HEK293 (cell line): Measurements from ENCODE around the gene EIF4E.
"Not testable (repeated sequence)": the region's sequence is repeated elsewhere in the genome, so short reads cannot be mapped to it uniquely, and the experiment has no call there.

Source experiments
- CTCF ChIA-PET: fragments of 350-600 bp; formaldehyde crosslinking; extraction: SDS; loops from one replicate; lab custom pipeline; 2021; ENCODE audit warnings: antibody characterized with exemption; lab: Yijun Ruan, JAX
- POLR2A ChIA-PET: fragments of 300-600 bp; formaldehyde crosslinking; extraction: SDS; loops from one replicate; lab custom pipeline; 2020; ENCODE audit warnings: antibody characterized with exemption, inconsistent platforms; lab: Yijun Ruan, JAX
- H3K27ac ChIP-seq: fragments of 200-500 bp; sonication (Bioruptor generic); 2 replicates; pipeline ENCODE4 v1.5.1; 2014; ENCODE audit warnings: low read depth, low read length, control low read depth, inconsistent platforms; ENCODE audit errors: extremely low read depth
- H3K36me3 ChIP-seq, 2 experiments: fragments of 200-500 bp in 1 of 2; sonication (Bioruptor generic) in 1 of 2; 1 replicate in 1 of 2; 2 replicates in 1 of 2; pipeline ENCODE4 v1.5.1; 2014 to 2017; ENCODE audit warnings: inconsistent platforms in 2 of 2, low read length in 2 of 2; ENCODE audit not compliant: control insufficient read depth in 2 of 2, insufficient read depth in 1 of 2
- H3K4me1 ChIP-seq: fragments of 200-500 bp; sonication (Bioruptor generic); 2 replicates; pipeline ENCODE4 v1.5.1; 2014; ENCODE audit warnings: mild to moderate bottlenecking, low read length, inconsistent platforms; ENCODE audit not compliant: control insufficient read depth, insufficient read depth
- H3K4me3 ChIP-seq: 2 replicates; pipeline ENCODE4 v1.5.1; 2011; ENCODE audit warnings: low read depth, mild to moderate bottlenecking, control low read depth, low read length, moderate library complexity
- H3K9me3 ChIP-seq: fragments of 200-500 bp; sonication (Bioruptor generic); 2 replicates; pipeline ENCODE4 v1.5.1; 2014; ENCODE audit warnings: low read depth, low read length, inconsistent platforms; ENCODE audit not compliant: control insufficient read depth, insufficient read depth
- KLF7 ChIP-seq: fragments of 450-650 bp; formaldehyde crosslinking; IDR thresholded peaks from 2 replicates; pipeline ENCODE4 v1.5.1; 2016; ENCODE audit warnings: missing biosample characterization, missing genetic modification characterization, borderline replicate concordance
- RBAK ChIP-seq: fragments of 450-650 bp; formaldehyde crosslinking; IDR thresholded peaks from 2 replicates; pipeline ENCODE4 v1.5.1; 2016; ENCODE audit warnings: missing biosample characterization, missing genetic modification characterization
- SETDB1 ChIP-seq: IDR thresholded peaks from one replicate; pipeline ENCODE4 v1.6.1; 2017; ENCODE audit warnings: mild to moderate bottlenecking, low read length, moderate library complexity, mixed read lengths; ENCODE audit not compliant: insufficient read length
- ZBTB7A ChIP-seq: fragments of 450-650 bp; formaldehyde crosslinking; IDR thresholded peaks from 2 replicates; pipeline ENCODE4 v1.5.1; 2016; ENCODE audit warnings: low read depth, missing biosample characterization, missing genetic modification characterization
- ZNF114 ChIP-seq: fragments of 450-650 bp; formaldehyde crosslinking; IDR thresholded peaks from 2 replicates; pipeline ENCODE4 v1.5.0; 2017; ENCODE audit warnings: missing biosample characterization, missing genetic modification characterization
- ZNF140 ChIP-seq: fragments of 450-650 bp; formaldehyde crosslinking; IDR thresholded peaks from 2 replicates; pipeline ENCODE4 v1.5.1; 2016; ENCODE audit warnings: missing biosample characterization, missing genetic modification characterization
- ZNF23 ChIP-seq: fragments of 450-650 bp; formaldehyde crosslinking; IDR thresholded peaks from 2 replicates; pipeline ENCODE4 v1.5.1; 2016; ENCODE audit warnings: missing biosample characterization, missing genetic modification characterization, borderline replicate concordance
- ZNF248 ChIP-seq: fragments of 450-650 bp; formaldehyde crosslinking; IDR thresholded peaks from 2 replicates; pipeline ENCODE4 v1.5.1; 2017; ENCODE audit warnings: missing biosample characterization, missing genetic modification characterization
- ZNF366 ChIP-seq: fragments of 450-650 bp; formaldehyde crosslinking; conservative IDR thresholded peaks from 2 replicates; pipeline ENCODE4 v1.5.1; 2016; ENCODE audit warnings: missing biosample characterization, missing genetic modification characterization
- ZNF549 ChIP-seq: fragments of 450-650 bp; IDR thresholded peaks from 2 replicates; pipeline ENCODE4 v1.5.1; 2018; ENCODE audit warnings: missing biosample characterization, missing genetic modification characterization, mild to moderate bottlenecking, inconsistent platforms, moderate library complexity
- ZNF626 ChIP-seq: fragments of 450-650 bp; sonication (Bioruptor Pico); formaldehyde crosslinking; IDR thresholded peaks from 2 replicates; pipeline ENCODE4 v1.5.1; 2018; ENCODE audit warnings: missing biosample characterization, missing genetic modification characterization, inconsistent platforms
- ZNF837 ChIP-seq: fragments of 450-650 bp; formaldehyde crosslinking; IDR thresholded peaks from 2 replicates; pipeline ENCODE4 v1.5.1; 2016; ENCODE audit warnings: missing biosample characterization, missing genetic modification characterization
- TF ChIP-seq, protein P1 (sequence below): fragments of 450-650 bp; formaldehyde crosslinking; optimal IDR thresholded peaks from 2 replicates; pipeline ENCODE3; 2016; ENCODE audit warnings: missing biosample characterization, mild to moderate bottlenecking, missing genetic modification characterization
- TF ChIP-seq, protein P2 (sequence below): fragments of 450-650 bp; formaldehyde crosslinking; IDR thresholded peaks from 2 replicates; pipeline ENCODE4 v1.5.1; 2016; ENCODE audit warnings: missing biosample characterization, missing genetic modification characterization
- TF ChIP-seq, protein P3 (sequence below): fragments of 450-650 bp; formaldehyde crosslinking; IDR thresholded peaks from 2 replicates; pipeline ENCODE4 v1.5.1; 2017; ENCODE audit warnings: missing biosample characterization, missing genetic modification characterization
- TF ChIP-seq, protein P4 (sequence below): fragments of 450-650 bp; formaldehyde crosslinking; IDR thresholded peaks from 2 replicates; pipeline ENCODE4; 2016; ENCODE audit warnings: missing biosample characterization, missing genetic modification characterization

EIF4E gene

DNA sequence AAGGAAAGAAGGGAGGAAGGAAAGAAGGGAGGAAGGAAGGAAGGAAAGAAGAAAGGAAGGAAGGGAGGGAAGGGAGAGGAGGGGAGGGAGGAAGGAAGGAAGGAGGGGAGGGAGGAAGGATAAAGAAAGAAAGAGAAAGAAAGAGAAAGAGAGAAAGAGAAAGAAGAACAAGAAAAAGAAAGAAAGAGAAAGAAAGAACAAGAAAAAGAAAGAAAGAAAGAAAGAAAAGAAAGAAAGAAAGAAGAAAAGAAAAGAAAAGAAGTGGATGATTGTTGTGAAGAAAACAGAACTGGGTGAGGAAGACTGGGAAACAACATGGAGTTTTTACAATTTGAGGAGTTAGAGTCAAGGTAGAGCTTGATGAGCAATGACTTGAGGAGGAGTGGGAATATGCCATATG is 78.0 kb downstream of the EIF4E start:
- H3K9me3 ChIP-seq, result no peaks in the 10 kb centered on the region
- peak; percentile 75 for TF ChIP-seq ZNF366
- no peak for TF ChIP-seq ZNF837 (tag by site-specific recombination)
- no peak for TF ChIP-seq ZBTB7A (tag by site-specific recombination)
- no peak for TF ChIP-seq RBAK (tag by site-specific recombination)
- POLR2A ChIA-PET, result no interaction called here
- no peak overlapping the region for H3K27ac ChIP-seq
- no peak overlapping the region for H3K4me3 ChIP-seq
- no peaks in the 10 kb centered on the region for H3K4me1 ChIP-seq
- H3K36me3 ChIP-seq, result no peaks in the 10 kb centered on the region
- CTCF ChIA-PET, result no interaction called here

DNA sequence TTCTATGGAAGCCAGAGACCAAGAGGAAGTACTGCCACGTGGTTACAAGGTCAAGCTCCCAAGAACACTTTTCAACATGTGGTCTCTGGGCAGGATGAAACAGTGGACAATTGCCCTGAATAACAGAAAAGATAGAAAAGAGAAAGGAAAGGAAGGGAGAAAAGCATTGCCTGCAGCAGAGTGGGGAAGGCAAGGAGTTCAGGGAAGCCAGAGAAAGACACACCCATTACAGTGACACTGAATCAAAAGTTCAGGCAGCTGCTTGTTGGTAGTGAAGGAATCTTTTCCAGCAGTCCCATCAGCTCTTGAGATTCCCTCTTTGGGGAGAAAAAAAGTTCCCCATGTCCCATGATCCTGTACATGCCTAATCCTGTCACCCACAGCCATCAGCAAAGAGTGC is 80.5 kb downstream of the EIF4E start:
- no peak overlapping the region for H3K27ac ChIP-seq
- H3K36me3 ChIP-seq, result no peaks in the 10 kb centered on the region
- no peaks in the 10 kb centered on the region for H3K4me1 ChIP-seq
- no peak overlapping the region for H3K4me3 ChIP-seq
- CTCF ChIA-PET, result interaction anchor here (0.6 to 0.7 kb wide), 3 partner anchors 81 to 869 kb away, joined by 3 read pairs; partner anchors contain the start of gene EIF4E
- no peak for TF ChIP-seq ZNF114 (tag by site-specific recombination)
- TF ChIP-seq, protein P1, sequence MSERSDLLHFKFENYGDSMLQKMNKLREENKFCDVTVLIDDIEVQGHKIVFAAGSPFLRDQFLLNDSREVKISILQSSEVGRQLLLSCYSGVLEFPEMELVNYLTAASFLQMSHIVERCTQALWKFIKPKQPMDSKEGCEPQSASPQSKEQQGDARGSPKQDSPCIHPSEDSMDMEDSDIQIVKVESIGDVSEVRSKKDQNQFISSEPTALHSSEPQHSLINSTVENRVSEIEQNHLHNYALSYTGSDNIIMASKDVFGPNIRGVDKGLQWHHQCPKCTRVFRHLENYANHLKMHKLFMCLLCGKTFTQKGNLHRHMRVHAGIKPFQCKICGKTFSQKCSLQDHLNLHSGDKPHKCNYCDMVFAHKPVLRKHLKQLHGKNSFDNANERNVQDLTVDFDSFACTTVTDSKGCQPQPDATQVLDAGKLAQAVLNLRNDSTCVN (tag by site-specific recombination), result no peak
- TF ChIP-seq, protein P2, sequence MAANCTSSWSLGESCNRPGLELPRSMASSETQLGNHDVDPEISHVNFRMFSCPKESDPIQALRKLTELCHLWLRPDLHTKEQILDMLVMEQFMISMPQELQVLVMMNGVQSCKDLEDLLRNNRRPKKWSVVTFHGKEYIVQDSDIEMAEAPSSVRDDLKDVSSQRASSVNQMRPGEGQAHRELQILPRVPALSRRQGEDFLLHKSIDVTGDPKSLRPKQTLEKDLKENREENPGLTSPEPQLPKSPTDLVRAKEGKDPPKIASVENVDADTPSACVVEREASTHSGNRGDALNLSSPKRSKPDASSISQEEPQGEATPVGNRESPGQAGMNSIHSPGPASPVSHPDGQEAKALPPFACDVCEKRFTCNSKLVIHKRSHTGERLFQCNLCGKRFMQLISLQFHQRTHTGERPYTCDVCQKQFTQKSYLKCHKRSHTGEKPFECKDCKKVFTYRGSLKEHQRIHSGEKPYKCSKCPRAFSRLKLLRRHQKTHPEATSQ, result no peak
- TF ChIP-seq KLF7, result no peak
- TF ChIP-seq, protein P3, sequence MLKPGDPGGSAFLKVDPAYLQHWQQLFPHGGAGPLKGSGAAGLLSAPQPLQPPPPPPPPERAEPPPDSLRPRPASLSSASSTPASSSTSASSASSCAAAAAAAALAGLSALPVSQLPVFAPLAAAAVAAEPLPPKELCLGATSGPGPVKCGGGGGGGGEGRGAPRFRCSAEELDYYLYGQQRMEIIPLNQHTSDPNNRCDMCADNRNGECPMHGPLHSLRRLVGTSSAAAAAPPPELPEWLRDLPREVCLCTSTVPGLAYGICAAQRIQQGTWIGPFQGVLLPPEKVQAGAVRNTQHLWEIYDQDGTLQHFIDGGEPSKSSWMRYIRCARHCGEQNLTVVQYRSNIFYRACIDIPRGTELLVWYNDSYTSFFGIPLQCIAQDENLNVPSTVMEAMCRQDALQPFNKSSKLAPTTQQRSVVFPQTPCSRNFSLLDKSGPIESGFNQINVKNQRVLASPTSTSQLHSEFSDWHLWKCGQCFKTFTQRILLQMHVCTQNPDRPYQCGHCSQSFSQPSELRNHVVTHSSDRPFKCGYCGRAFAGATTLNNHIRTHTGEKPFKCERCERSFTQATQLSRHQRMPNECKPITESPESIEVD (tag by site-specific recombination), result no peak
- TF ChIP-seq ZNF626 (tag by site-specific recombination), result no peak
- TF ChIP-seq, protein P4, sequence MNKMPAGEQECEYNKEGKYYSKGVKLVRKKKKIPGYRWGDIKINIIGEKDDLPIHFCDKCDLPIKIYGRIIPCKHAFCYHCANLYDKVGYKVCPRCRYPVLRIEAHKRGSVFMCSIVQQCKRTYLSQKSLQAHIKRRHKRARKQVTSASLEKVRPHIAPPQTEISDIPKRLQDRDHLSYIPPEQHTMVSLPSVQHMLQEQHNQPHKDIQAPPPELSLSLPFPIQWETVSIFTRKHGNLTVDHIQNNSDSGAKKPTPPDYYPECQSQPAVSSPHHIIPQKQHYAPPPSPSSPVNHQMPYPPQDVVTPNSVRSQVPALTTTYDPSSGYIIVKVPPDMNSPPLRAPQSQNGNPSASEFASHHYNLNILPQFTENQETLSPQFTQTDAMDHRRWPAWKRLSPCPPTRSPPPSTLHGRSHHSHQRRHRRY, result no peak
- no peak for TF ChIP-seq ZNF23 (tag by site-specific recombination)
- TF ChIP-seq, all 188 proteins: peak for 0
- H3K9me3 ChIP-seq, result no peaks in the 10 kb centered on the region
- POLR2A ChIA-PET, result no interaction called here

DNA sequence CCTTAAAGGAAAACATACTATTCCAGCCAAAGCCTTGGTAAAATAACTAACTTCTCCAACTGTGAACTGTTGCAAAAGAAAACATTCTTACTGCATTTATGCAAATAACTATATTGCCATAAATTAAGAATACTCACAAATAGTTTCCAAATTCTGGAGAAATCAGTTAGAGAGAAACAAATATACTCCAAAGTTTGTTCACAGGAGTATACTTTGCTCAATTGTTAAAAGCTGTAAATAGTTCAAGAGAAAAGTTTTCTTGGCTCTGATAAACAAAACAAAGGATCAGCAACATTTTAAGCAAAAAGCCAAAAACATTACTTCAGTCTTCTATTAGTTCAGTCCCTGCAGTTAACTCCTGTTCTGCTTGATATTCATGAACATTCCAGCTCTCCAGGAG is 83.0 kb downstream of the EIF4E start:
- TF ChIP-seq ZNF549 (0 out of 2 replicates have a peak, but pooled peaks have one; percentile 47), SETDB1 (peak; percentile 99), ZNF140 (peak; percentile 38; the same call in 1 of the 2 replicates), ZNF248 (no peak)
- Histone ChIP-seq H3K4me1 (no peaks in the 10 kb centered on the region), H3K27ac (no peak overlapping the region), H3K4me3 (no peak overlapping the region), H3K9me3 (no peaks in the 10 kb centered on the region), H3K36me3 (no peaks in the 10 kb centered on the region)
- ChIA-PET POLR2A (no interaction called here), CTCF (no interaction called here)

DNA sequence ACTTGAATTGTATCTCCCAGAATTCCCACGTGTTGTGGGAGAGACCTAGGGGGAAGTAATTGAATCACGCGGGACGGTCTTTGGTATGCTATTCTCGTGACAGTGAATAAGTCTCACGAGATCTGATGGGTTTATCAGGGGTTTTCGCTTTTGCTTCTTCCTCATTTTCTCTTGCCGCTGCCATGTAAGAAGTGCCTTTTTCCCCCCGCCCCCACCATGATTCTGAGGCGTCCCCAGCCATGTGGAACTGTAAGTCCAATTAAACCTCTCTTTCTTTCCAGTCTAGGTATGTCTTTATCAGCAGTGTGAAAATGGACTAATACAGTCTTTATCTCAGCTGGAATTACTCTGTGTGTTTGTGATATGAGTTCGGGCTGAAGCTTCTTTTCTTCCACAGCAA is 86.0 kb downstream of the EIF4E start:
- H3K36me3 ChIP-seq, CTCF ChIA-PET, H3K4me1 ChIP-seq, H3K4me3 ChIP-seq, H3K27ac ChIP-seq, H3K9me3 ChIP-seq, POLR2A ChIA-PET: not testable (repeated sequence)
